ENCODE measurements around the gene CRYBG3. TPM values are rescaled to one million over a fixed set of nuclear protein-coding genes. Genes with fewer than 3 reads are reported as not detected.

CRYBG3 gene
- total and polyA plus RNA-seq, 8 donors: 5.7 to 57.6 (median 23.0) TPM

DNA sequence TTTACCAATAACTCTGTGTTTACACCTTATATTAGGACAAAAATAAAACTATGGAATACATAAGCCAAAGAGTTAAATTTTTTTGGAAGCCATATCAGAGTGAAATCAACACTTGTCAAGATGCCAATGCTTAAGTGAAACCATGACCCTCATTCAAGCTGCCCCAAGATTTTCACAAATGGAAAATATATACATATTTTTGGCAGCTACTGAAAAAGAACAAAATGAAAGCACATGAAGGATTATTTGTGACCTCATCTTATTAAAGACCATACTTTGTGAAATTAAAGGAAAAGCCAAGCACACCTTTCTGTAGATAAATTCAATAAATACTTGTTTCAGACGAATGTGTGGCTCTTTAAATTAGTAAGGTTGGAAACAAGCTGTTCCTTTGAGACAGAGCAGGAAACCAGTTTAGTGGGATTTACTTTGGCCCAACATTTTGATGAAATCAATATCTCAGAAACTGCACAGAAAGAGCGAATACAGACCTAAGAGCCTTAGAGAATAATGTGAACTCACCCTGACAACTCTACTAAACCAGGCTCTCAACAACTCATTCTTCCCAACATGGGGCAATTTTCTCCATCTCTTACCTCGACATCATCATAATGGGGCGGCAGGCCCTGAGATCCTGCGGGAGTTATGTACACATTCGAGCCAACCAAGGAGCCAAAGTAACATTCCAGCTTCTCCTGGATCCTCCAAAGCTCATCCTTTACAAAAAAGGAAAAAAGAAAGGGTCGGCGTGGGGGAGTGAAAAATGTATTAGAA, 139.4 kb downstream of the CRYBG3 start:
- TF ChIP-seq POLR2A (IDR thresholded peaks at IDR 0.05): no peak
- TF ChIP-seq, protein P1, sequence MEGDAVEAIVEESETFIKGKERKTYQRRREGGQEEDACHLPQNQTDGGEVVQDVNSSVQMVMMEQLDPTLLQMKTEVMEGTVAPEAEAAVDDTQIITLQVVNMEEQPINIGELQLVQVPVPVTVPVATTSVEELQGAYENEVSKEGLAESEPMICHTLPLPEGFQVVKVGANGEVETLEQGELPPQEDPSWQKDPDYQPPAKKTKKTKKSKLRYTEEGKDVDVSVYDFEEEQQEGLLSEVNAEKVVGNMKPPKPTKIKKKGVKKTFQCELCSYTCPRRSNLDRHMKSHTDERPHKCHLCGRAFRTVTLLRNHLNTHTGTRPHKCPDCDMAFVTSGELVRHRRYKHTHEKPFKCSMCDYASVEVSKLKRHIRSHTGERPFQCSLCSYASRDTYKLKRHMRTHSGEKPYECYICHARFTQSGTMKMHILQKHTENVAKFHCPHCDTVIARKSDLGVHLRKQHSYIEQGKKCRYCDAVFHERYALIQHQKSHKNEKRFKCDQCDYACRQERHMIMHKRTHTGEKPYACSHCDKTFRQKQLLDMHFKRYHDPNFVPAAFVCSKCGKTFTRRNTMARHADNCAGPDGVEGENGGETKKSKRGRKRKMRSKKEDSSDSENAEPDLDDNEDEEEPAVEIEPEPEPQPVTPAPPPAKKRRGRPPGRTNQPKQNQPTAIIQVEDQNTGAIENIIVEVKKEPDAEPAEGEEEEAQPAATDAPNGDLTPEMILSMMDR (IDR thresholded peaks at IDR 0.05): no peak
- TF ChIP-seq EP300 (IDR thresholded peaks at IDR 0.05): no peak
- TF ChIP-seq POLR2AphosphoS5 (IDR thresholded peaks at IDR 0.05): no peak
- Histone ChIP-seq H3K4me1 (peaks cover 14 to 51% (median 31%) of the 10 kb centered on the region in 4 donors), H3K9me3 (no peaks in the 10 kb centered on the region), H3K27me3 (no peaks in the 10 kb centered on the region), H3K36me3 (peaks cover 0 to 49% (median 34%) of the 10 kb centered on the region in 4 donors), H3K27ac (peak overlapping the region in 1 of 5 donors; percentile 5), H3K4me3 (no peak overlapping the region)
- 74 to 85% (median 81%) methylated on average over 8 of the region's 8 CpGs for WGBS, 5 donors
- intact Hi-C loops (cut with DNase I; ENCODE audit: low total_unique reads): no loop called here
- peak in 1 of 2 donors; percentile 44 for DNase-seq

DNA sequence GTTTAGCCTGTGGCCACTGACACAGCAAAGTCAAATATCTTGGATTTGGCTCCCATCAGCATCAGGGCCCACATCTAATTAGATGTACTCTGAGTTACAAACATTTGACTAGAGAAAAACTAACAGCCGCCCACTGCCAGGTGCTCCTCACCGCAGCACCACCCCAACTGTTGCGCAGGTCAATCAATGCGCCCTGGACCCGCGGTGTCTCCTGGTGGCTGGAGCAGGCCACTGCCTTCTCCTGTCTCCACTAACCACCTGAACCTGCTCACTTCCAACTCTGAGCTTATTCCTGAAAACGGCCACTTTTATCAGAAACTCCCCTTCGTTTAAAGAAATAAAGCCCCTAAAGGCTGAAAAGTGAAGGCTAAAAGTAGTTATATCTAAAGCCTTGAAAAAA, 146.2 kb downstream of the CRYBG3 start:
- no peak for TF ChIP-seq EP300 (IDR thresholded peaks at IDR 0.05)
- no peak for TF ChIP-seq POLR2AphosphoS5 (IDR thresholded peaks at IDR 0.05)
- no peak for TF ChIP-seq POLR2A (IDR thresholded peaks at IDR 0.05)
- TF ChIP-seq, protein P1 (IDR thresholded peaks at IDR 0.05): no peak
- Histone ChIP-seq H3K4me1 (peaks cover 19 to 70% (median 43%) of the 10 kb centered on the region in 4 donors), H3K4me3 (no peak overlapping the region), H3K9me3 (no peaks in the 10 kb centered on the region), H3K27me3 (no peaks in the 10 kb centered on the region), H3K27ac (no peak overlapping the region), H3K36me3 (peaks cover 5 to 26% (median 20%) of the 10 kb centered on the region in 4 donors)
- 91 to 95% (median 95%) methylated on average over 8 of the region's 8 CpGs for WGBS, 5 donors
- intact Hi-C loops (cut with DNase I; ENCODE audit: low total_unique reads): no loop called here
- DNase-seq: no peak

DNA sequence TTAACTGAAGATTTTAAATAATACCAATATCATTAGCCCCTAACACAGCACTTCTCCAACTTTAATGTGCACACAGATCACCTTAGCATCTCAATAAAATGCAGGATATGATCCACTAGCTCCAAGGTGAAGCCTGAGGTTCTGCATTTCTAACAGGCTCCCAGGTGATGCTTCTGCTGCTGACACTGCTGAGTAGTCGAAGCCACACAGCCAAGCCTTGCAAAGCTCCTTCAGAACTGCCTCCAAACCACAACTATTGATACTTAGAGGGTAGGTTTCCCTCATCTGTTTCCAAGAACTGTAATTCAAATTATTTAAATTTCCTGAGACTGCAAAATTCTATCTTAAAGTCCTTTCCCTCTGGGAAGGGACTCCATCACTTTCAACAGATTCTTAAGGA, 146.6 kb downstream of the CRYBG3 start:
- TF ChIP-seq POLR2A (IDR thresholded peaks at IDR 0.05) (no peak), POLR2AphosphoS5 (IDR thresholded peaks at IDR 0.05) (no peak), EP300 (IDR thresholded peaks at IDR 0.05) (no peak)
- TF ChIP-seq, protein P1 (IDR thresholded peaks at IDR 0.05): no peak
- no peaks in the 10 kb centered on the region for H3K9me3 ChIP-seq
- peaks cover 17 to 67% (median 42%) of the 10 kb centered on the region in 4 donors for H3K4me1 ChIP-seq
- peaks cover 5 to 26% (median 20%) of the 10 kb centered on the region in 4 donors for H3K36me3 ChIP-seq
- intact Hi-C loops (cut with DNase I; ENCODE audit: low total_unique reads): no loop called here
- H3K4me3 ChIP-seq: no peak overlapping the region
- no peak overlapping the region for H3K27ac ChIP-seq
- no peaks in the 10 kb centered on the region for H3K27me3 ChIP-seq
- no peak for DNase-seq
- WGBS, 5 donors: 80 to 97% (median 86%) methylated on average over 1 of the region's 1 CpG

DNA sequence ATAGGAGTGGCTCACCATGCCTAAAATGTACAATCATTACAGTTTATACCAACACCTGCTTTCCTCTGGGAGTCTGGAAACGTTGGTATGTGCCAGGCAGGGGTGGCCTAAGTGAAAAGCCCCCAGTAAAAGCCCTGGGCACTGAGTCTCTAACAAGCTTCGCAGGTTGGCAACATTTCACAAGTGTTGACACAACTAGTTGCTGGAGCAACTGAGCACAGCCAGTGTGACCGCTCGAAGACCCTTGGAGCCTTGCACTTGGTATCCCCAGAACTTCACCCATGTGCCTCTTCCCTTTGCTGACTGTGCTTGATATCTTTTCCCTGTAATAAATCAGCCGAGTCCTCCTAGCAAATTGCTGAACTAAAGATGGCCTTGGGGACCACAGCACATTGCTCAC, 147.7 kb downstream of the CRYBG3 start:
- TF ChIP-seq EP300 (IDR thresholded peaks at IDR 0.05) (no peak), POLR2A (IDR thresholded peaks at IDR 0.05) (no peak), POLR2AphosphoS5 (IDR thresholded peaks at IDR 0.05) (no peak)
- TF ChIP-seq, protein P1 (IDR thresholded peaks at IDR 0.05): no peak
- WGBS, 5 donors: 73 to 87% (median 85%) methylated on average over 5 of the region's 5 CpGs
- no peak for DNase-seq
- peaks cover 5 to 23% (median 19%) of the 10 kb centered on the region in 4 donors for H3K36me3 ChIP-seq
- H3K27me3 ChIP-seq: no peaks in the 10 kb centered on the region
- no peak overlapping the region for H3K4me3 ChIP-seq
- intact Hi-C loops (cut with DNase I; ENCODE audit: low total_unique reads): no loop called here
- peaks cover 15 to 58% (median 35%) of the 10 kb centered on the region in 4 donors for H3K4me1 ChIP-seq
- peak overlapping the region in 2 of 5 donors; percentile 2 to 12 for H3K27ac ChIP-seq
- no peaks in the 10 kb centered on the region for H3K9me3 ChIP-seq

Data from stomach (tissue), 9 donors.